ENCODE measurements around the gene EGFR.

The EGFR gene

GRCh38 chr7:55085511-55086412 lies 66.9 kb downstream of the EGFR start:
- DNase-seq, result no peak

GRCh38 chr7:55086413-55087201 lies 67.8 kb downstream of the EGFR start:
- peak; percentile 55 for DNase-seq

- no peak for DNase-seq
Measured at GRCh38 chr7:55087521-55087961, 68.7 kb downstream of the EGFR start.

GRCh38 chr7:55088107-55088506 lies 69.3 kb downstream of the EGFR start:
- no peak for DNase-seq

GRCh38 chr7:55088620-55089019 lies 69.8 kb downstream of the EGFR start:
- DNase-seq, result no peak

- peak; percentile 62 for DNase-seq
Measured at GRCh38 chr7:55092186-55092974, 73.6 kb downstream of the EGFR start.

- DNase-seq, result no peak
Measured at GRCh38 chr7:55092975-55093373, 74.2 kb downstream of the EGFR start.

- DNase-seq, result no peak
Measured at GRCh38 chr7:55093674-55094073, 74.9 kb downstream of the EGFR start.

GRCh38 chr7:55094092-55094690 lies 75.4 kb downstream of the EGFR start:
- DNase-seq, result no peak

GRCh38 chr7:55095672-55096071 lies 76.9 kb downstream of the EGFR start:
- no peak for DNase-seq

- no peak for DNase-seq
Measured at GRCh38 chr7:55096323-55096722, 77.5 kb downstream of the EGFR start.

- DNase-seq, result no peak
Measured at GRCh38 chr7:55097100-55097499, 78.3 kb downstream of the EGFR start.

- DNase-seq, result no peak
Measured at GRCh38 chr7:55099066-55099820, 80.4 kb downstream of the EGFR start.

- DNase-seq, result no peak
Measured at GRCh38 chr7:55099821-55100543, 81.2 kb downstream of the EGFR start.

- no peak for DNase-seq
Measured at GRCh38 chr7:55100544-55101327, 81.9 kb downstream of the EGFR start.

GRCh38 chr7:55101359-55101758 lies 82.5 kb downstream of the EGFR start:
- DNase-seq, result no peak

- DNase-seq, result no peak
Measured at GRCh38 chr7:55104123-55104522, 85.3 kb downstream of the EGFR start.

- no peak for DNase-seq
Measured at GRCh38 chr7:55104712-55105433, 86.1 kb downstream of the EGFR start.

- DNase-seq, result no peak
Measured at GRCh38 chr7:55105952-55106351, 87.1 kb downstream of the EGFR start.

GRCh38 chr7:55107946-55108345 lies 89.1 kb downstream of the EGFR start:
- DNase-seq, result no peak
